ENCODE results near the gene ATXN7L3B.

- TF ChIP-seq YY1 (IDR thresholded peaks at IDR 0.05; ENCODE audit: insufficient read depth, insufficient read length) (no peak), ZNF274 (IDR thresholded peaks at IDR 0.05; ENCODE audit: low read depth, low read length) (no peak), SUZ12 (IDR thresholded peaks at IDR 0.05; ENCODE audit: extremely low read depth, insufficient read depth, insufficient read length) (no peak)
Observed at GRCh38 chr12:74578486-74578885, 40.9 kb downstream of the ATXN7L3B start.

Measured in NT2/D1 (cell line).